HG03469 (cell line): ENCODE measurements around the gene HIPK2.

Source experiments
- ATAC-seq: cut with Tn5 transposase; IDR thresholded peaks from one replicate; pipeline ENCODE4 v1.9.1; 2021; ENCODE audit warnings: mild to moderate bottlenecking, moderate library complexity, moderate number of reproducible peaks; ENCODE audit not compliant: unreplicated experiment

Gene HIPK2

DNA sequence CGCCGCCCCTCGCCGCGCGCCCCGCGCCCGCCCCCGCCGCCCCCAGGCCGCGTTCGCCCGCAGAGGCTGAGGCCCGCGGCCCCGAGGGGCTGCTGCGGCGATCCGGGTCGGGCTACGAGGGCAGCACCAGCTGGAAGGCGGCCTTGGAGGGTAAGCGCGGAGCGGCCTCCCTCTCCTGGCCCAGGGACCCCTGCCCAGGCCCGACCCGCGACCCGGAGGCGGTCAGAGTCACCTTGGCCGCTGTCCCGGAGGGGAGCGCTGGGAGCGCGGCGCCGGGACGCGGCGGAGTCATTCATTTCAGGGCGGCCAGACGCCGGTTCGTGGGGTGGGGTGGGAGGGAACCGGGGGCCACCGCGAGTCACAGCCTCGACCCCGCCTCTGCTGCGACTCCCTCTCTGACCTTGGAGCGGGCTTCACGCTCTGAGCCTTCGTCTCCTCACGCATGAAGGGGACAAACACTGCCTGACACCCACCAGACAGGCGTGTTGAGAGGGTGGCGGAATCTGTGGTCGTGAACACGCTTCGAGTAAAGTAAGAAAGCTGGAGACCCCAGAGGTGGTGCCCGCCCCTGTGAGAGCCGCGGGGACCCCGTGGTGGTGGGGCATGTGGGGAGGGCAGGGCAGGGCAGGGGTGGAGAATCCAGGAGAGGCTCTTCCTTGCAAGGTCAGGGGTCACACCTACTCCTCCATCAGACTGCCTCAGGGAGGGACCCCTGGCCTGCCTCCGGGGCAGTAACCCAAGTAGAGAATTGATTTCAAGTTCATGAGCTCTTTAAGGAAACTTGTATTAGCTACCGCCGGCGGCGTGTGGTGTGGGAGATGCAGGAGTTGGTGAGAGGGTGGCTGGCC, 253.6 kb downstream of the HIPK2 start:
- ATAC-seq = no peak

DNA sequence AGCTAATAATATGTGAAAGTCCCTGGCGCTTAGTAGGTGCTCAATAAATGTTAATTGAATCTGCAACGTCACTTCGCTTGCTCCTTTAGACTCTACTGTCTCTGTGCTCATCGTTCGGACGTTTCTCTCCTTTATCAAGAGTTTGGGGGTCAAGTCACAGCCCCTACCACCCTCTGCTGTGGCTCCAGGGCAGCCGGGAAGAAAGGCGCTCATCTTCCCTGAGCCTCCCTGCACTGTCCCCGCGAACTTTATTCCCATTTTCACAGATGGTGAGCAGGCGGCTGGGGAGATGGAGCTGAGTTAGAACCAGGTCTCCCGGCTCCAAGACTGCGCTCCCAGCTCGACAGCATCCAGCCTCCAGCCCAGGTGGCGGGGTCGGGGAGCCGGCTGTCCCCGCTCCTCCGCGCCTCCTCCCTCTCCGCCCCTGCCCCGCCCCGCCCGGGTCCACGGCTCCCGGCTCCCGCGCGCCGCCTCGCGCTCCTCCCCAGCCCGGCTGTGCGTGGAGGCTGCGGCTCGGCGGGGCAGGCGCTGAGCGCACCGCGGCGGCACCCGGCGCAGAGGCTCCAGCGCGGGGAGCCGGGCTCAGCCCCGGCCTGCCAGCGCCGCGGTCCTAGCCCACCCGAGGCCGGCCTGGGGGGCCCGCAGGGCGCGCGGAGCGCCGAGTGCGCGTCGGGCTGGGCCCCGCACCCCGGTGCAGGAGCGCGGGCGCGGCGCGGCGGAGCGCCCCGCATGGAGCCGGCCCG, 254.4 kb downstream of the HIPK2 start, which contains the start of gene CLEC2L:
Gene CLEC2L (plus strand): TSS at position 487 of the 743 bp plus-strand sequence. CDS start 243 bp downstream, at position 730.
- no peak for ATAC-seq

DNA sequence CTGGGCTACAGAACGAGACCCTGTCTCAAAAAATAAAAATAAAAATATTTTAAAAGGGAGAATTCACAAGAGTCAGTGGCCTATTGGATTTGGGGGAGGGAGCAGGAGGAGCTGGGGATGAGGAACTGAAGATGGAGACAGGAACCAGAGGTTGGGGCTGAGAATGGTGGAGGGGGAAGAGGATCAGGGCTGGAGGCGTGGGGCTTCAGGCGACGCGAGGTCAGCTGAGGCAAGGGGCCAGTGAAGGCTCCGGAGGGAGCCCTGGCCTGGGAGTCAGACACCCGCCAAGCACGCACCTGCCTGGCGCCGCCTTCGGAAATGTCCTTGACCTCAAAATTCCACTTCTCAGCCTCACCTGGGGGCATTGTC, 255.0 kb downstream of the HIPK2 start:
- ATAC-seq = no peak

DNA sequence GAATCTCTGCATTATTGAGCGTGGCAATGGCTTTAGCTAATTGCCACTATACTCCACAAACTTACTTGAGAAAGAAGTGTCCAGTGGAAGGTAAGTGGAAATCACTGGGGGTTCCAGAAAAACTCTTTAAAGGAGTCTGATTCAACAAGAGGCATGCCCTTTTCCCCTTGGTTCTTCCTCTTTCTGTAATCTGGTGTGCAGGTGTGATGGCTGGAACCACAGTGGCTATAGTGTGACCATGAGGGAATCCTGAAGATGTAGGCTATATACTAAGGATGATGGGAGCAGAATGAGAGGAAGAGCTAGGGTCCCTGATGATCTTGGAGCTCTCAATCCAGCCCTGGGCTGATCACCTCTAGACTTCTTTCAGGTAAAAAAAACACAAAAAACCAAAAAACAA, 256.4 kb downstream of the HIPK2 start:
- no peak for ATAC-seq

DNA sequence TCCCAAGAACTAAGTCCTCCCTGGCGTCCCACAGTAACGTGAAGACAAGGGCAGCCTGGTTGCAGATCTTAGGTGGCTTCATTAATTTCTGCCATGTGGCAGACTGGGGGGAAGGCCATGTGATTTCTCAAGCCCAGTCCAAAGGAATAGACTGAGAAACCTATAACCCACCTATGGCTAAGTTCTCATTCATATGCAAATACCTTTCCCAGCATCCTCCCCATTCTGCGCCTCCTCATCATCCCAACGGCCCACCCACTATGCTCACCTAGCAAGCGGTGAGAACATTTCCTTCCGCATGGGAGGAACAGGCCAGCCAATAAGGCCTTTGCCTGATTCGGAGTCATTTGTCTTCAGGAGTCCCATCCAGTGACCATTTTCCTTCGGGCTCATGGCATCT, 262.5 kb downstream of the HIPK2 start:
- no peak for ATAC-seq
